ENCODE data around the gene ZSCAN12. TPM values are rescaled to one million over a fixed set of nuclear protein-coding genes. Genes with fewer than 3 reads are reported as not detected.

Gene ZSCAN12
- total and polyA plus RNA-seq, 12 donors = 1.2 to 3.5 (median 2.6) TPM

DNA sequence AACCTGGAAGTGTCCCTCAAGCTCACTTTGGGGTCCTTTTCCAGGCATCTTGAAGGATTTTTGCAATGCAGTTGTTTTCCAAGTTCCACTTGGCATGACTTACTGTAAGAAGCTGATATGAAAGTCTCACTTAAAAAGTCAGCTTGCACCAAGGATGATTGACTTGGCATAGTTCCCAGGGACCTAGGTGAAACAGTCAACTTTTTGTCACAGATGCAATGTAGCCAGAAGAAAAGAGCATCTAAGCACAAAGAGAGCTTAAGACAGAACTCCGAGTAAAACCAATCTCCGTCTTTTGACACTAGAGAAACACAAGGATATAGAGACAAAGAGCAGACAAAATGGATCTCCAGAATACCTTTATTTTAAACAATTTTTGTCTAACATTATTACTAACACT is 2.6 kb upstream of the ZSCAN12 start:
- no peak for ATAC-seq

DNA sequence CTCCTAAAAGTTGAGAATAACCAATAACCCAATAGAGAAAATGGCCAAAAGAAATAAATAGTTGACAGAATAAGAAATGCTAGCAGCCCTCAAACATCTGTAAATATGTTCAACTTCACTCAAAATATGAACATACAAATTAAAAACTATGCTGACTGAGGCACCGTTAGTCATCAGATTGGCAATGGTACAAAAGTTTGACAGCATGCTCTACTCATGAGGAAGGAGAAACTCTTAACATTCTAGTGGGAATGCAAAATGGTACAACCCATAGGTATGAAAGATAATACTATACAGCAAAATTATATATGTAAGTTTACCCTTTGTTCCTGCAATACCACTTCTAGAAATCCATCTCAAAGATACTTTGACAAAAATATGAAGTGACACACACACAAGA is 1.6 kb upstream of the ZSCAN12 start:
- Histone ChIP-seq H3K9me3 (no peaks in the 10 kb centered on the region), H3K36me3 (peaks cover 0 to 19% (median 3%) of the 10 kb centered on the region in 9 donors), H3K27ac (no peak overlapping the region), H3K27me3 (peaks cover 0 to 23% (median 6%) of the 10 kb centered on the region in 7 donors), H3K4me1 (peaks cover 0 to 29% (median 14%) of the 10 kb centered on the region in 9 donors), H3K4me3 (no peak overlapping the region)
- no peak for ATAC-seq
- 56 to 60% methylated on average over 1 of the region's 1 CpG for WGBS, 2 donors
- no peak for DNase-seq
- intact Hi-C loops (cut with DNase I) = no loop called here
- TF ChIP-seq, protein P1, sequence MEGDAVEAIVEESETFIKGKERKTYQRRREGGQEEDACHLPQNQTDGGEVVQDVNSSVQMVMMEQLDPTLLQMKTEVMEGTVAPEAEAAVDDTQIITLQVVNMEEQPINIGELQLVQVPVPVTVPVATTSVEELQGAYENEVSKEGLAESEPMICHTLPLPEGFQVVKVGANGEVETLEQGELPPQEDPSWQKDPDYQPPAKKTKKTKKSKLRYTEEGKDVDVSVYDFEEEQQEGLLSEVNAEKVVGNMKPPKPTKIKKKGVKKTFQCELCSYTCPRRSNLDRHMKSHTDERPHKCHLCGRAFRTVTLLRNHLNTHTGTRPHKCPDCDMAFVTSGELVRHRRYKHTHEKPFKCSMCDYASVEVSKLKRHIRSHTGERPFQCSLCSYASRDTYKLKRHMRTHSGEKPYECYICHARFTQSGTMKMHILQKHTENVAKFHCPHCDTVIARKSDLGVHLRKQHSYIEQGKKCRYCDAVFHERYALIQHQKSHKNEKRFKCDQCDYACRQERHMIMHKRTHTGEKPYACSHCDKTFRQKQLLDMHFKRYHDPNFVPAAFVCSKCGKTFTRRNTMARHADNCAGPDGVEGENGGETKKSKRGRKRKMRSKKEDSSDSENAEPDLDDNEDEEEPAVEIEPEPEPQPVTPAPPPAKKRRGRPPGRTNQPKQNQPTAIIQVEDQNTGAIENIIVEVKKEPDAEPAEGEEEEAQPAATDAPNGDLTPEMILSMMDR (IDR thresholded peaks at IDR 0.05) = no peak

More for the DNA sequence above, 2.6 kb upstream of the ZSCAN12 start:
- H3K27ac ChIP-seq = no peak overlapping the region
- H3K36me3 ChIP-seq = peaks cover 0 to 9% (median 3%) of the 10 kb centered on the region in 9 donors
- DNase-seq = no peak
- TF ChIP-seq, protein P1 (IDR thresholded peaks at IDR 0.05) = no peak
- no peaks in the 10 kb centered on the region for H3K9me3 ChIP-seq
- H3K27me3 ChIP-seq = peaks cover 0 to 23% (median 7%) of the 10 kb centered on the region in 7 donors
- peaks cover 0 to 20% (median 13%) of the 10 kb centered on the region in 9 donors for H3K4me1 ChIP-seq
- no peak overlapping the region for H3K4me3 ChIP-seq
- WGBS, 2 donors = 69 to 84% methylated on average over 2 of the region's 2 CpGs
- intact Hi-C loops (cut with DNase I) = no loop called here

DNA sequence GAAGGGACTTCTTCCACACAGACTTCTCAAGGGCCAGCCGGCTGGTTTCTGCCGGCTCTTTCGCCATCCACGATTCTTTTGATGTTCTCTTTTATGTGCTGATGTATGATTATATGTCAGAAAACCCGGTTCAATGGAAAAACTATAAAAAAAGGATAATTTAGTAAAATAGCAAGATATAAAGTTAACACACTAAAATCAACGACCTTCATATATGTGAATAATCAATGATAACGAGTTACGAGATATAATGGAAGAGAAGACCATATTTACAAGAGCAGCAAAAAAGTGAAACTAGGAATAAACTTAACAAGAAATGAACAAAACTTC is 540 bp upstream of the ZSCAN12 start:
- peak overlapping the region; percentile 68 to 97 (median 80) for H3K4me3 ChIP-seq
- intact Hi-C loops (cut with DNase I) = no loop called here
- peaks cover 0 to 29% (median 3%) of the 10 kb centered on the region in 9 donors for H3K36me3 ChIP-seq
- H3K9me3 ChIP-seq = no peaks in the 10 kb centered on the region
- 28 to 30% methylated on average over 8 of the region's 8 CpGs for WGBS, 2 donors
- DNase-seq = no peak
- peaks cover 0 to 38% (median 14%) of the 10 kb centered on the region in 9 donors for H3K4me1 ChIP-seq
- TF ChIP-seq, protein P1 (IDR thresholded peaks at IDR 0.05) = no peak
- ATAC-seq = no peak
- H3K27me3 ChIP-seq = peaks cover 0 to 13% (median 0%) of the 10 kb centered on the region in 7 donors
- H3K27ac ChIP-seq = peak overlapping the region in 9 of 10 donors; percentile 6 to 77 (median 45)

DNA sequence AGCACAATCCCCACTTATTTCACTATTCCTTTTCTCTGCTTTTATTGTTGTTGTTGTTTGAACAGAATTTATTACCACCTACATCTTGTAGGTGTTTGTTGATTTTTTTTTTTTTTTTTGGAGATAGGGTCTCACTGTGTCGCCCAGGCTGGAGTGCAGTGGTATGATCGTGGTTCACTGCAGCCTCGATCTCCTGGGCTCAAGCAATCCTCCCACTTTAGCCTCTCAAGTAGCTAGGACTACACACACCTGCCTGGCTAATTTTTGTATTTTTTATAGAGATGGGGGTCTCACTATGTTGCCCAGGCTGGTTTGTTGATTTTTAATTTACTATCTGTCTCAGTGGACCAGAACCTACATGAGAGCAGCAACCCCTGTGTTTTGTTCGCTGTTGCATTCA is 3.6 kb downstream of the ZSCAN12 start:
- no peak overlapping the region for H3K4me3 ChIP-seq
- WGBS, 2 donors = 95 to 97% methylated on average over 4 of the region's 4 CpGs
- H3K36me3 ChIP-seq = peaks cover 0 to 63% (median 11%) of the 10 kb centered on the region in 9 donors
- H3K27ac ChIP-seq = no peak overlapping the region
- DNase-seq (no peak), ATAC-seq (no peak)
- intact Hi-C loops (cut with DNase I) = loop anchor here in 1 of 10 donors (10.0 kb wide), 1 partner anchor 289 kb away; no protein-coding TSS in a partner anchor
- H3K27me3 ChIP-seq = no peaks in the 10 kb centered on the region
- TF ChIP-seq, protein P1 (IDR thresholded peaks at IDR 0.05) = no peak
- H3K9me3 ChIP-seq = no peaks in the 10 kb centered on the region
- H3K4me1 ChIP-seq = peaks cover 3 to 38% (median 18%) of the 10 kb centered on the region in 9 donors
